ENCODE data around the gene ZEB2.

Gene ZEB2

DNA sequence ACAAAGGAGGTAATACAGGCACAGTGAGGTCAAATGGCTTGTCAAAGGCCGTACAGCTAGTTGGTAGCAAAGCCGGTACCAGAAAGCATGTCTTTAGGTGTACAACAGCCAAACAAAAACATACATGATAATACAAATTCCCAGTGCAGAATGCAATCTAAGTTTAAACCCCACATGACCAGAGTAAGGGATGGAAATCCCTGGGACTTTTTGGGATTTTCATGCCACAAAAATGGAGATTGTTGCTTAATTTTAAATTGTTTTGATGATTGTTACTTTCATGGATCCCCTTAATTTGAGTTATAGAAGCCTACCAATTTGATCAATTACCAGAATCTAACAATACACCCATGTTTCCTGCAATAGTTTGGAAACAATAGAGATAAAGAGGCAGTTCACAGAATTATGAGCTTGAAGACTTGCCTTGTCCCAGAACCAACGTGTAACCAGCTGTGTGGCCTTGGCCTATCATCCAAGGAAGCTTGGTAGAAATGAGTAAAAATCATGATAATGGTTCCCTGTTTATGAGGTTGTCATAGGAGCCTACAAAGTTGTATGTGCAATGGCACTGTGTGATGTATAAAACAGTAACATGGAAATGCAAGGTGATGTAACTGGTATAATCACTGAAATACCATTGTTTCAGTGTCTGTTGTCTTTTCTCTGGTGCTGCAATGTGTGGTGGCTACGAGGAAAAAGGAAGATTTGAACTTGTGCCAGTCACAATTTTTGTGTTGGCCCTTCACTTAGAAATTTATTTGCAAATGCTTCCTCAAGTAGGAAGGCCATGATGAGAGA is 85.3 kb downstream of the ZEB2 start:
- no peaks in the 10 kb centered on the region for H3K27me3 Mint-ChIP-seq
- peaks cover 22% of the 10 kb centered on the region for H3K36me3 Mint-ChIP-seq (ENCODE audit: low read depth)
- H3K4me1 Mint-ChIP-seq (ENCODE audit: low read depth) = peaks cover 27% of the 10 kb centered on the region
- H3K4me3 Mint-ChIP-seq = no peak overlapping the region
- H3K27ac Mint-ChIP-seq = no peak overlapping the region
- no peaks in the 10 kb centered on the region for H3K9me3 Mint-ChIP-seq

DNA sequence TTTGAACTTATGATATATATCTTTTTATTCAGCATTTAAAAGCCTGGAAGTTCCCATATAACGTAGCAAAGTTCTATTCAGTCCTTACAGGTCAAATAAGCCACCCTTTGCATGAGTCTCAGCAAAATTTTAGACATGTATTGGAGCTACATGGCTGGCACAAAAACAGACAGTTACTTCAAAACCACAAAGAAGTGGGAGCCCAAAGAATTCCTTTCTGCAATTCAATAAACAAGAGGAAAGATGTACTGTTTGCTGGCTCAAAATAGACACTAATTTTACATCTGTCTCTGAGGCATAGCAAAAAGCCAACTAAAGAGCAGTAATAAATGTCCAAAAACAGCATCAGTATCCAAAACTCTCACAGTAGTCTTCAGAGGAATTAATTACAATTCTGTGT is 87.0 kb downstream of the ZEB2 start:
- Mint-ChIP-seq H3K36me3 (ENCODE audit: low read depth) (peaks cover 25% of the 10 kb centered on the region), H3K9me3 (no peaks in the 10 kb centered on the region), H3K27ac (no peak overlapping the region), H3K4me3 (no peak overlapping the region), H3K27me3 (no peaks in the 10 kb centered on the region), H3K4me1 (ENCODE audit: low read depth) (peaks cover 18% of the 10 kb centered on the region)

DNA sequence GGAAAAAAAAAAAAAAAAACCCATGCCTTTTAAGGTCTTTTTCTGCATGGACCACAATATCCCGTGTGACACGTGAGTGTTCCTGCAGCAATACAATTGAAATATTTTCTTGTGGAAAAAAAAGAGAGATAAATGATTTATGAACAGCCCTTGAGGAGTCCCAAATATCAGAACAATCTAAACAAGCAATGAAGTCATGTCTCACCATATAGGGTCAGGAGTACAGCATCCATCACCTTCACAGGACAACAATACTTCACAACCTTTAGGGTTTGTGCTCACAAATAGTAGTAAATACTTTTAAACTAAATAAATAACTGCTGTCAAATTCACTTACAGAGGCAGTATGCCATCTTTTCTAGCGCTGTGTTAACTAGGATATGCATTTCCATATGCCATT is 87.9 kb downstream of the ZEB2 start:
- Mint-ChIP-seq H3K36me3 (ENCODE audit: low read depth) (peaks cover 24% of the 10 kb centered on the region), H3K9me3 (no peaks in the 10 kb centered on the region), H3K27me3 (no peaks in the 10 kb centered on the region), H3K4me3 (no peak overlapping the region), H3K27ac (no peak overlapping the region), H3K4me1 (ENCODE audit: low read depth) (peaks cover 18% of the 10 kb centered on the region)

DNA sequence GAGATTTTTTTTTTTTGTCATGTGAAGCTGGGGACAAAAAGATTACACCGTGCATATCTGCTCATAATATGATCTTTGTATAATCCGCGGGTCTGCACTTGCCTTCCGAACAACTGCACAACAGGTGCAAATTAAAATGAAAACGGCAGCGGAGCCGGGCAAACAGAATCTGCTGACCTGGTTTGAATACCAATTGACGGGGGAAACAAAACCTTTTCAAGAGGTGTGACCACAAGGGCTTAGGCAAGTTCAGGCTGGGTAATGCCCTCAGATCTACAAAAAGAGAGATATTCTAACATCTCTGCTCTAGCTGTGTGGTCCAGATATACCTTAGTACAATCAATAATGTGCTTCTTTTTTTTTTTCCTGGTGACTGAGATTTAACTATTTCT is 88.5 kb downstream of the ZEB2 start:
- no peaks in the 10 kb centered on the region for H3K9me3 Mint-ChIP-seq
- no peak overlapping the region for H3K4me3 Mint-ChIP-seq
- no peak overlapping the region for H3K27ac Mint-ChIP-seq
- H3K27me3 Mint-ChIP-seq = no peaks in the 10 kb centered on the region
- peaks cover 24% of the 10 kb centered on the region for H3K4me1 Mint-ChIP-seq (ENCODE audit: low read depth)
- peaks cover 25% of the 10 kb centered on the region for H3K36me3 Mint-ChIP-seq (ENCODE audit: low read depth)

DNA sequence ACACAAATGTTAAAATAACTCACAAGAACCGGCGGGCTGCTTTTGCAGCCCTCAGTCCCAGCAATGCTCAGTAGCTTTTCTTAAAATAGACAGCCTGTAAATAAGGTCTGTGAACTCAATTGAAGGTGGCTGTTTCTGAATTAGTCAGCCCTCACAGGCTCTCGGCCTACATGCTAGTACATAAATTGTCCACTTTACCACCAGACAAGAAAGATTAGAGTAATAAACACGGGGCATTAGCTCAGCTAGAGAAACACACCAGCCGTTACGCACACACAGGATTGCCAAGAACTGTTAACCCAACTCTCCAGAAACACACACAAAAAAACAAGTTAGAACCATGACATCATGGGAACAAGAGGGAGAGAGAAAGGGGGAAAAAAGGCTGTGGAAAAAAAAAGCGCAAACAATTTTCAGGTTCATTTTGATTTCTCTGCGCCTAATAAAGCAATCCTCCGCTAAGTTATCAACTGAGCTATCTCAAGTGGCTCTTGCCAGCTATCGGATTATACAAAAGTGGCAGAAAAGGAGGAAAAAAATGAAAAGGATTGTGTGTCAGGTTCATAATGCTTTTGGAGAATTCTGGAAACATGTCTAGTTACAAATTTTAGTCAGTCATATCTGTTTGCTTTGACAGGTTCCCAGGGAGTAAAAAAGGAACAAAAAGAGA is 89.1 kb downstream of the ZEB2 start:
- Mint-ChIP-seq H3K36me3 (ENCODE audit: low read depth) (peaks cover 25% of the 10 kb centered on the region), H3K4me3 (no peak overlapping the region), H3K27ac (no peak overlapping the region), H3K9me3 (no peaks in the 10 kb centered on the region), H3K27me3 (no peaks in the 10 kb centered on the region), H3K4me1 (ENCODE audit: low read depth) (peaks cover 29% of the 10 kb centered on the region)

DNA sequence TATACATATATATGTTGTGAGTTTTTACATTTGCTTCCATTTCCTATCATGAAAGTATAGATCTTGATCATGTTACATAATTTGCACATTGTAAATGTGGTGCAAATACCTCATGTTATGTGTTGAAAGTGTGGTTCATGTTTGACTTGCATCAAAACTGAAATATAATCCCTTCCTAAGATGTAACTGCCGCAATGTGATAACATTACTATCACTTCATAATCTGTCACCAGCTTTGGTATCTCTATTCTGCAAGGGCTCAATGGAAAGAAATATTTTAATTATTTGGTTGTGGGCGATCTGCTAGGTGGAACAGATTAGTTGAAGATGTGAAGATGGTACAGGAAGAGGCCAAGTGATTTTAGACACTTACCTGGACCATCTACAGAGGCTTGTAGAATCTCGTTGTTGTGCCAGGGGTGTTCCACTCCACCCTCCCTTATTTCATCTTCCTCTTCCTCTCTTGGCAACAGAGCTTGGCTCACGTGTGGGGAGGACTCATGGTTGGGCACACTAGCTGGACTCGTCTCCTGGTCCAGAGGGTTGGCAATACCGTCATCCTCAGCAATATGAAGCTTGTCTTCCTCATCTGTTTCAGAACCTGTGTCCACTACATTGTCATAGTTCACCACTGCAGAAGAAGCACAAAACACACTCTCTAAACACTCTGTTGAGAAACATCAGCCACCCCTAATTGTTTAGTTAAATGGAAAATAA is 90.4 kb downstream of the ZEB2 start:
- Mint-ChIP-seq H3K27ac (no peak overlapping the region), H3K4me1 (ENCODE audit: low read depth) (peaks cover 37% of the 10 kb centered on the region), H3K4me3 (no peak overlapping the region), H3K27me3 (no peaks in the 10 kb centered on the region), H3K9me3 (no peaks in the 10 kb centered on the region), H3K36me3 (ENCODE audit: low read depth) (peaks cover 14% of the 10 kb centered on the region)

DNA sequence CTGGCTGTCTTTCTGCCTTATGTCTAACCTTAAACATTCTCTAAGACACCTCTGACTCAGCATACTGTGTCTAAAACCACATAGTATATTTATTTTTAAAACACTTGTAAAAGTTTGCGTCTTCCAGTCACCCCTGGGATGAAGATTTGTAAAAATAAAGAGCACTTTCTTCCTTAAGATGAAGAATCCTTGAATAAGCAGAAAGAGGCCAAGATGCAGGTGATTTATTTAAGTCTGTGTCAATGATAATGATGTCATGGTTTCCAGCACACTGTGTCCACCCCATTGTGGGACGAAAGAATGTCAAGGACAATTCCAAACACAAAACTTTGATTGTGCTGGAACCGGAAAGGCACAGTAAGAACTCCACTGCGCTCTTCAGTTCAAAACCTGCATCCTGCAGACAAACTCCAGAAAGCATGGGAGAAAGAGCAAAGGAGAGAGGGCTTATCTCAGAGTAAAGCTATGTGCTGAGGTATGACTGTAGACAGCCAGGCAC is 92.9 kb downstream of the ZEB2 start:
- H3K27ac Mint-ChIP-seq = no peak overlapping the region

DNA sequence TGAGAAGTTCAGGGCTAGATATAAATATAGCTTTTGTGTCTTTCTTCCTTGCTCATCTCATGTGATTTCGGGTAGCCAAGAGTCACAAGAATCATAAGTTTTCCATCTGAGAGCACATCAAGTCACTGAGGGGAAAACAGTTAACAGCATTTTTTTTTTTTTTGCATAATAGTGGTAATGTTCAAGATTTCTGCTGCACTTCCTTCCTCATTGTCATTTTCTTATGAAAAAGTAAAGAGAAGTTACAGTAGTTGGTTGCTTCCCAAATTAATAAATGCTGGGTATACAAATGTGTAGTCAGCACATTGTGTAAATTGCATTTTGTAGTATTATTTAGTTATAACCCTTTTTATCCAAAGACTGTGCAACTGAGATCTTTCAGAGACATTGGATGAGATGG is 93.6 kb downstream of the ZEB2 start:
- Mint-ChIP-seq H3K4me3 (no peak overlapping the region), H3K9me3 (no peaks in the 10 kb centered on the region), H3K27ac (no peak overlapping the region), H3K36me3 (ENCODE audit: low read depth) (peaks cover 38% of the 10 kb centered on the region), H3K4me1 (ENCODE audit: low read depth) (peaks cover 52% of the 10 kb centered on the region), H3K27me3 (no peaks in the 10 kb centered on the region)

More for the DNA sequence above, 92.9 kb downstream of the ZEB2 start:
- Mint-ChIP-seq H3K4me3 (no peak overlapping the region), H3K36me3 (ENCODE audit: low read depth) (peaks cover 31% of the 10 kb centered on the region), H3K9me3 (no peaks in the 10 kb centered on the region), H3K27me3 (no peaks in the 10 kb centered on the region), H3K4me1 (ENCODE audit: low read depth) (peaks cover 47% of the 10 kb centered on the region)

DNA sequence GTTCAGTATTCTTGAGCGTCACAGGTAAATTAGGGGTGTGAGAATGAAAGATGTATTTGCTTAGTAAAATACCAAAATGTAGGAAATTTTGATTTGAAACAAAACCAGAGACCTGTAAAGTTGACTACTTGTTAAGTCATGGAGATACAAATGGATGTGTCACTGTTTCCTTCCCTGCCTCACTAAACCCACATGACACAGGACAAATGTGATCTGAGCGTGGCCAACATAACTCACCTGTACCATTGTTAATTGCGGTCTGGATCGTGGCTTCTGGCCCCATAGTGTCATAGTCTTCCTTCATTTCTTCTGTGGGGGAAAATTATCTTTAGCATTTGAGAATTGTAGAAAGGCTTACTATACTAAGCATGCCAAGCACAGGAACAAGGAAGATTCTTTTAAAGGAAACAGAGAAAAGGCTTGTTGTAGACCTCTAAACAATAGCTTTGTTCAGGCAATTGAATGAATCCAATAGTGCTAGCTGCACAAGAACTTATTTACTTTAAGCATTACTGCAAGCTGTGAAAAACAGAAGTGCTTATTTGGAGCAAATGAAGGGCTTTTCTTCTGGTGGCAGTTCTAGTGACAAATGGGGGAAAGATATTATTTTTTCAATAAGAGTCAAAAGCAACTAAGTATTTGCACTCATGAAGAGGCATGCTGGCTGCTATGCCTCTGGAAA is 95.2 kb downstream of the ZEB2 start:
- peak overlapping the region; percentile 89 for H3K27ac Mint-ChIP-seq
- peaks cover 55% of the 10 kb centered on the region for H3K4me1 Mint-ChIP-seq (ENCODE audit: low read depth)
- peak overlapping the region; percentile 58 for H3K4me3 Mint-ChIP-seq
- peaks cover 52% of the 10 kb centered on the region for H3K36me3 Mint-ChIP-seq (ENCODE audit: low read depth)
- H3K9me3 Mint-ChIP-seq = no peaks in the 10 kb centered on the region
- no peaks in the 10 kb centered on the region for H3K27me3 Mint-ChIP-seq

DNA sequence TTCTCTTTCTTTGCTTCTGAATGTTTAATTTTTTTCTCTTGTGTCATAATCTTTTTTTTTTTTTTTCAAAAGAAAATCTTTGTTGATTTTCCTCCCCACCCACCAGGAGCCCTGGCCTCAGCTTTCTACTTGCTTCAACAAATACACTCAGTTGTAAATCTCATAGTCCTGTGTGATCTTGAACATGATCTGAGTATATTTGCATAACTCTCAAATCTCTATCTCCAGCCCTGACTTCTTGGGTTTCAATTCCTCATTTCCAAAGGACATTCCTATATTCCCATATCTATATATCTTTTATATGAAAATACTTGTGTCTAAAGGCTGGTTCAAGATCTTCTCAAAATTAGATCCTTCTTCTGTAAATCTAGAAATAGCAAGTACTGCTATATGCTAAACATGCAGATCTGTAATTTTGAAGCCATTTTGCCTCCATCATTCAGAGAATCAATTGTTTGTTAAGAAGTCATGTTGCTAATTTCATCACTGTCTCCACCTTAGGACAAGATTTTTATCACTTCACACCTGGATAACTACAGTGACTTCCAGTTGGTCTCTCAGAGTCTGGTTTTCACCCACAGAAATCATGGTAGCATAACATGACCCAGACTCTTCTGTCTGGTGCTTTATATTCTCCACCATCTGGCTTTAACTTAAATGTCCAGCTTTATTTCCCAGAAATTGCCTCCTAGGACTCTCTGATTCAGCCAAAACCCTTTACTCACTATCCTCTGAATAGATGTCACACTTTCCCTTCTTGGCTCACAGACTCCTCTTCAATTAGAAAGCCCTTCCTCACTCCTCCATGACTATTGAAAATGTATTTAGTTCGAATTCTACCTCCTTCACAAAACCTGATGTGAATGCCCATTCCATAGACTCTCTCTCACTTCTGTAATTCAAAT is 98.1 kb downstream of the ZEB2 start:
- Mint-ChIP-seq H3K36me3 (ENCODE audit: low read depth) (peaks cover 50% of the 10 kb centered on the region), H3K27ac (peak overlapping the region; percentile 47), H3K27me3 (no peaks in the 10 kb centered on the region), H3K4me1 (ENCODE audit: low read depth) (peaks cover 56% of the 10 kb centered on the region), H3K9me3 (peaks cover 5% of the 10 kb centered on the region), H3K4me3 (no peak overlapping the region)

DNA sequence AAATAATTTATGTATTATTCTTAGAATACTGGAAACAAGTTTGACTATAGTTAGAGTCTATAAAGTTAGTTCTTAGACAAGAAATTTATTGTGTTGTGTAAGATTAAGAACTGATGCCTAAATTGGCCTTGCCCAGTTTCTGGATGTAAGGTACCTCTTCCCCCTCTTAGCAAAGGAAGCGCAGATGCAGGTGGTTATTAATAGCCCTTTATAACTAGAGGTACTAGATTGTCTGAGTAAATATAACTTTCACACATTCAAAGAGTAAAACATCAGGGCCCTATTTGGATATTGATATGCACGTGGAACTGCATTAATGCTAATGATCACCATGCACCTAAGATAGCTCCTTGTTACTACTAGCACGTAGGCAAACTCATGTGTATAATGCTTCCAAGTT is 100.7 kb downstream of the ZEB2 start:
- no peak overlapping the region for H3K27ac Mint-ChIP-seq
- no peak overlapping the region for H3K4me3 Mint-ChIP-seq
- H3K4me1 Mint-ChIP-seq (ENCODE audit: low read depth) = peaks cover 54% of the 10 kb centered on the region

DNA sequence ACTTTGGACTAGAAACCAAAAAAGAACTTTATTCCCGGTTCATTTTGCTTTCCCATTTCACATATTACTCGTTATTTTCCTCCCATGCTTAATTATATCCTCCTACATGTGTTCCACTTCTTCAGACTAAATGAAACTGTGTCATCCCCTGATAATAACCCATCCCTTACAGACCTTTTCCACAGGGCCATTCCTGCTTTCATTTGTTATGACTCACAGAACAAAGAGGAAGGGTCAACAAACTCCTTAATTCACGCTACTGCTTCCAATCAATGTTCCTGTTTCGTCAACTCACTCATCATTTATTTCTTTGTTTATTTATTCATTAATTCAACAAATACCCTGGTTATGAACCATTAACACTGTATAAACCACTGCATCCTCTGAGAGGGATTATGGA is 104.5 kb downstream of the ZEB2 start:
- Mint-ChIP-seq H3K36me3 (ENCODE audit: low read depth) (peaks cover 48% of the 10 kb centered on the region), H3K27ac (peak overlapping the region; percentile 71), H3K4me3 (no peak overlapping the region)

More for the DNA sequence above, 100.7 kb downstream of the ZEB2 start:
- peaks cover 65% of the 10 kb centered on the region for H3K36me3 Mint-ChIP-seq (ENCODE audit: low read depth)
- peaks cover 12% of the 10 kb centered on the region for H3K9me3 Mint-ChIP-seq
- H3K27me3 Mint-ChIP-seq = no peaks in the 10 kb centered on the region

DNA sequence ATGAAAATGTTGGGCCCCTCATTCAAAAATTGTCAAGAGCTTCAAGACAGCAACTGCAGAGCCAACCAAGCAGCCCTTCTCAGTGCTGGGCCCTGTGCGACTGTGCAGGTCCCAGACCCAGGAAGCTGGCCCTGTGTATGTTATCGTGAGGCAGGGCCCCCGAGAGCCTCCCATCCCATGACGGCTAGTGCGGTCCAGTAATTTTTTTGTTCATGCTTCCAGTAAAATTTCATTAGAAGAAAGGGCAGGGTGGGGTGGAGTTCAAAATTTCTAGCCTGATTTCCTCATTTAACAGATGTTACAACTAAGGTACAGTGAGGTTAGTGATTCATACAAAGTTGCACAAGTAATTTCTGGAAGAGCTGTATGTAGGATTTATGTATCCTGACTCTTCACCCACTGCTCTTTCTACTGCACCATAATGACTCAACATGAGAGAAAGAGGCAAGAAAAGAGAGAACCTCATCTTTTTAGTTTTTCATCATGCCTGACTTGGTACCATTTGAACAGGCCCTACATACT is 105.5 kb downstream of the ZEB2 start:
- Mint-ChIP-seq H3K27ac (peak overlapping the region; percentile 72), H3K27me3 (no peaks in the 10 kb centered on the region), H3K4me1 (ENCODE audit: low read depth) (peaks cover 40% of the 10 kb centered on the region), H3K9me3 (peaks cover 12% of the 10 kb centered on the region), H3K36me3 (ENCODE audit: low read depth) (peaks cover 45% of the 10 kb centered on the region), H3K4me3 (peak overlapping the region; percentile 1)

More for the DNA sequence above, 104.5 kb downstream of the ZEB2 start:
- Mint-ChIP-seq H3K9me3 (peaks cover 12% of the 10 kb centered on the region), H3K27me3 (no peaks in the 10 kb centered on the region), H3K4me1 (ENCODE audit: low read depth) (peaks cover 40% of the 10 kb centered on the region)

Data from stimulated activated naive CD8-positive, alpha-beta T cell treated with anti-CD3 and anti-CD28 coated beads, Interleukin-15, Interleukin-2, amounts not matched to agents 100 ng/mL and 50 ng/mL, for 24 hours (primary cell).